DOHH2 (cell line): Measurements from ENCODE around the gene MRM2.

Source experiments
- H3F3A ChIP-seq: fragments of 200-600 bp; sonication (generic), shearing (Covaris generic); 2 replicates; pipeline ENCODE4 v1.6.0; 2016; ENCODE audit warnings: antibody characterized with exemption, mild to moderate bottlenecking; ENCODE audit not compliant: control insufficient read depth, insufficient read depth
- H3K27ac ChIP-seq: fragments of 200-600 bp; sonication (generic); 2 replicates; pipeline ENCODE4 v1.5.1; 2014; ENCODE audit warnings: low read depth, mild to moderate bottlenecking, low read length, moderate library complexity
- H3K27me3 ChIP-seq: fragments of 200-600 bp; sonication (generic); 2 replicates; pipeline ENCODE4 v1.6.1; 2014; ENCODE audit warnings: mild to moderate bottlenecking, low read length, mixed read lengths; ENCODE audit not compliant: control insufficient read depth
- H3K36me3 ChIP-seq: fragments of 200-600 bp; sonication (generic); 2 replicates; pipeline ENCODE4 v1.6.1; 2014; ENCODE audit warnings: mild to moderate bottlenecking, low read length, moderate library complexity, mixed read lengths; ENCODE audit not compliant: control insufficient read depth
- H3K4me1 ChIP-seq: fragments of 200-600 bp; sonication (generic); 2 replicates; pipeline ENCODE4 v1.6.1; 2014; ENCODE audit warnings: mild to moderate bottlenecking, low read length, mixed read lengths; ENCODE audit not compliant: control insufficient read depth
- H3K4me2 ChIP-seq: fragments of 200-600 bp; sonication (generic); 2 replicates; pipeline ENCODE4 v1.6.0; 2014; ENCODE audit warnings: mild to moderate bottlenecking, low read length, moderate library complexity
- H3K4me3 ChIP-seq: fragments of 200-600 bp; sonication (generic); 2 replicates; pipeline ENCODE4 v1.5.1; 2014; ENCODE audit warnings: mild to moderate bottlenecking, low read length, mixed read lengths
- H3K79me2 ChIP-seq: fragments of 200-600 bp; sonication (generic); 2 replicates; pipeline ENCODE4 v1.6.1; 2014; ENCODE audit warnings: mild to moderate bottlenecking, low read length, mixed read lengths; ENCODE audit not compliant: control insufficient read depth
- H3K9me2 ChIP-seq: fragments of 200-600 bp; sonication (generic); replicated peaks from 2 replicates; pipeline ENCODE4 v1.6.1; 2014; ENCODE audit warnings: mild to moderate bottlenecking, low read length, mixed read lengths; ENCODE audit not compliant: control insufficient read depth
- H3K9me3 ChIP-seq: fragments of 200-600 bp; sonication (generic); 2 replicates; pipeline ENCODE4 v1.6.1; 2014; ENCODE audit warnings: antibody characterized with exemption, low read length, mixed read lengths; ENCODE audit not compliant: control insufficient read depth, insufficient read depth
- H4K20me1 ChIP-seq: fragments of 200-600 bp; sonication (generic); 2 replicates; pipeline ENCODE4 v1.6.0; 2014; ENCODE audit warnings: low read depth, mild to moderate bottlenecking, antibody characterized with exemption, low read length, moderate library complexity; ENCODE audit not compliant: control insufficient read depth, insufficient read depth
- EZH2phosphoT487 ChIP-seq: fragments of 200-600 bp; sonication (generic); IDR thresholded peaks from 2 replicates; pipeline ENCODE4 v1.6.1; 2017; ENCODE audit warnings: borderline replicate concordance, mild to moderate bottlenecking, antibody characterized with exemption, low read length, moderate library complexity, mixed read lengths
- TF ChIP-seq, protein P1 (sequence below): fragments of 200-600 bp; sonication (generic); IDR thresholded peaks from one replicate; pipeline ENCODE4 v1.5.1; 2014; ENCODE audit warnings: antibody characterized with exemption, mild to moderate bottlenecking, low read depth, low read length; ENCODE audit not compliant: poor library complexity, severe bottlenecking

Gene MRM2

DNA sequence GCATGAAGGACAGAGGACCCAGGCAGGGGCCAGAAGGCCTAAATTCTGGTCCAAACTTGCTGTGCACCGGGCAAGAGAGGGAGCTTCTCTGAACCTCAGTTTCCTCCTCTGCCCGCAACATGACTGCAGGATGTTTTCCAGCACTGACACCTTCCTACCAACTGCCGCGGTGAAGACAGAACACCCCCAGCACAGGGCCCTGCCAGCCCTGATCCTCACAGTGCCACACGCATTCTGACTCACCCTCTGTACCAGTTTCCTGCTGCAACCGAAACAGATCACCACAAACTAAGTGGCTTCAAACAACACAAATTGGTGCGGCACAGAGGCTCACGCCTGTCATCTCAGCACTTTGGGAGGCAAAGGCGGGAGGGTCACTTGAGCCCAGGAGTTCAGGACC is 27.4 kb downstream of the MRM2 start:
- Histone ChIP-seq H3K27ac (no peak overlapping the region), H3K27me3 (no peaks in the 10 kb centered on the region), H3K36me3 (peaks cover 90% of the 10 kb centered on the region), H3K4me3 (no peak overlapping the region), H3K4me2 (no peak overlapping the region), H3F3A (no peaks in the 10 kb centered on the region), H3K4me1 (peaks cover 4% of the 10 kb centered on the region), H3K9me2 (no peaks in the 10 kb centered on the region), H4K20me1 (no peaks in the 10 kb centered on the region), H3K9me3 (no peaks in the 10 kb centered on the region), H3K79me2 (peaks cover 4% of the 10 kb centered on the region; the same call in 1 of the 2 replicates)
- no peak for TF ChIP-seq EZH2phosphoT487
- TF ChIP-seq, protein P1, sequence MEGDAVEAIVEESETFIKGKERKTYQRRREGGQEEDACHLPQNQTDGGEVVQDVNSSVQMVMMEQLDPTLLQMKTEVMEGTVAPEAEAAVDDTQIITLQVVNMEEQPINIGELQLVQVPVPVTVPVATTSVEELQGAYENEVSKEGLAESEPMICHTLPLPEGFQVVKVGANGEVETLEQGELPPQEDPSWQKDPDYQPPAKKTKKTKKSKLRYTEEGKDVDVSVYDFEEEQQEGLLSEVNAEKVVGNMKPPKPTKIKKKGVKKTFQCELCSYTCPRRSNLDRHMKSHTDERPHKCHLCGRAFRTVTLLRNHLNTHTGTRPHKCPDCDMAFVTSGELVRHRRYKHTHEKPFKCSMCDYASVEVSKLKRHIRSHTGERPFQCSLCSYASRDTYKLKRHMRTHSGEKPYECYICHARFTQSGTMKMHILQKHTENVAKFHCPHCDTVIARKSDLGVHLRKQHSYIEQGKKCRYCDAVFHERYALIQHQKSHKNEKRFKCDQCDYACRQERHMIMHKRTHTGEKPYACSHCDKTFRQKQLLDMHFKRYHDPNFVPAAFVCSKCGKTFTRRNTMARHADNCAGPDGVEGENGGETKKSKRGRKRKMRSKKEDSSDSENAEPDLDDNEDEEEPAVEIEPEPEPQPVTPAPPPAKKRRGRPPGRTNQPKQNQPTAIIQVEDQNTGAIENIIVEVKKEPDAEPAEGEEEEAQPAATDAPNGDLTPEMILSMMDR: no peak

GRCh38 chr7:2213551-2214215 is 28.3 kb downstream of the MRM2 start:
- Histone ChIP-seq H3K36me3 (peaks cover 93% of the 10 kb centered on the region), H3K27me3 (no peaks in the 10 kb centered on the region), H3K4me2 (no peak overlapping the region), H3K4me3 (no peak overlapping the region), H3K4me1 (peaks cover 6% of the 10 kb centered on the region), H3K79me2 (peaks cover 5% of the 10 kb centered on the region), H4K20me1 (peaks cover 2% of the 10 kb centered on the region; the same call in 1 of the 2 replicates), H3K27ac (no peak overlapping the region), H3K9me3 (no peaks in the 10 kb centered on the region), H3F3A (no peaks in the 10 kb centered on the region), H3K9me2 (no peaks in the 10 kb centered on the region)
- TF ChIP-seq EZH2phosphoT487: no peak
- TF ChIP-seq, protein P1: no peak

- no peak overlapping the region for H3K4me2 ChIP-seq
- H3K4me1 ChIP-seq: peaks cover 6% of the 10 kb centered on the region
- H3K9me2 ChIP-seq: no peaks in the 10 kb centered on the region
- H3K27me3 ChIP-seq: no peaks in the 10 kb centered on the region
- H4K20me1 ChIP-seq: peaks cover 4% of the 10 kb centered on the region; the same call in 1 of the 2 replicates
- peaks cover 93% of the 10 kb centered on the region for H3K36me3 ChIP-seq
- TF ChIP-seq, protein P1: no peak
- TF ChIP-seq EZH2phosphoT487: no peak
- H3K9me3 ChIP-seq: no peaks in the 10 kb centered on the region
- no peak overlapping the region for H3K27ac ChIP-seq
- no peak overlapping the region for H3K4me3 ChIP-seq
- H3F3A ChIP-seq: no peaks in the 10 kb centered on the region
- peaks cover 5% of the 10 kb centered on the region for H3K79me2 ChIP-seq
Measured at GRCh38 chr7:2212906-2213305, 29.1 kb downstream of the MRM2 start.
